ENCODE data around the gene IL1RAPL1.

- TF ChIP-seq CTCF (conservative IDR thresholded peaks at IDR 0.05 in 1 of 2, IDR thresholded peaks at IDR 0.05 in 1 of 2; ENCODE audit: low read depth in 1 of 2, low read length in 2 of 2) (no peak), EZH2 (IDR thresholded peaks at IDR 0.05; ENCODE audit: low read length, missing control alignments) (no peak)
Measured at GRCh38 chrX:29842552-29842951, 1255.3 kb downstream of the IL1RAPL1 start.

Data from fibroblast of lung (primary cell).